Vagina (tissue), 2 donors: Measurements from ENCODE around the gene GMNN. TPM values are rescaled to one million over a fixed set of nuclear protein-coding genes. Genes with fewer than 3 reads are reported as not detected.

Source experiments
- DNase-seq, 2 donors: peaks; one replicate each; pipeline ENCODE4 v3.0.0-alpha.2; 2017; ENCODE audit errors: extremely low spot score in 2 of 2
- H3K27ac ChIP-seq: fragments of 200-600 bp; sonication (generic); one replicate; pipeline ENCODE4 v1.5.1; 2019
- H3K27me3 ChIP-seq: fragments of 200-600 bp; sonication (generic); one replicate; pipeline ENCODE4 v1.5.1; 2019
- H3K36me3 ChIP-seq, 2 donors: fragments of 200-600 bp; sonication (generic); one replicate each; pipeline ENCODE4 v1.5.1; 2017 to 2019
- H3K4me1 ChIP-seq: fragments of 200-600 bp; sonication (generic); one replicate; pipeline ENCODE4 v1.5.1; 2019
- H3K4me3 ChIP-seq, 2 donors: fragments of 200-600 bp; sonication (generic); 1 replicate in 1 of 2; 2 replicates in 1 of 2; pipeline ENCODE4 v1.5.1; 2016 to 2019
- H3K9me3 ChIP-seq: fragments of 200-600 bp; sonication (generic); one replicate; pipeline ENCODE4 v1.5.1; 2019
- CTCF ChIP-seq, 3 experiments: fragments of 450-650 bp in 2 of 3; fragments of 200-600 bp in 1 of 3; sonication (generic) in 1 of 3; IDR thresholded peaks; one replicate each; pipeline ENCODE4 v1.5.1; 2017 to 2019; ENCODE audit warnings: antibody characterized with exemption in 3 of 3, mild to moderate bottlenecking in 2 of 3, moderate library complexity in 2 of 3
- POLR2A ChIP-seq, 2 donors: fragments of 450-650 bp; IDR thresholded peaks; one replicate each; pipeline ENCODE4 v1.6.1; 2017; ENCODE audit warnings: antibody characterized with exemption in 2 of 2, mild to moderate bottlenecking in 2 of 2, moderate library complexity in 2 of 2
- POLR2AphosphoS5 ChIP-seq, 2 donors: sonication (generic); formaldehyde crosslinking; IDR thresholded peaks; one replicate each; pipeline ENCODE4 v1.9.0; 2017; ENCODE audit warnings: antibody characterized with exemption in 2 of 2, mild to moderate bottlenecking in 2 of 2, low read depth in 1 of 2; ENCODE audit not compliant: insufficient read depth in 1 of 2
- intact Hi-C: fragments of 100-400 bp; cut with DNase I; formaldehyde crosslinking; loops from one replicate; pipeline ENCODE4 v1.15.1; 2023
- total RNA-seq: library from RNA; depleted of rRNA; stranded (reverse); fragments of >200 nt; gene quantifications from one replicate; pipeline ENCODE4 v1.2.3, GENCODE V29; 2016

GMNN gene
- total RNA-seq, 1 donor from 2014 or later, result 13.5 TPM

DNA sequence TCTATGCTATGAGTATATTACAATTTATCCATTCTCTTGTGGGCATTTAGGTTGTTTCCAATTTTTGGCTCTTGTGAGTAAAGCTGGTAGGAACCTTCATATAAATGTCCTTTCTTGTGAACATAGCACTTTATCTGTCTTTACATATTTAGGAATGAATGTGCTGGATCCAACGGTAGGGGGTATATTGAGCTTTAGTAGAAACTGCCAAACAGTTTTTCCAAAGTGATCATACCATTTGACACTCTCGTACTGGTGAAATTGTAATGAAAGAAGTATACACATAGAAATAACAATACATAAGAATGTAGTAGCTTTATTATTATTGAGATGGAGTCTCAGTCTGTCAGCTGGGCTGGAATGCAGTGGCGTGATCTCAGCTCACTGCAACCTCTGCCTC lies 54.9 kb downstream of the GMNN start:
- Histone ChIP-seq H3K4me3 (no peak overlapping the region), H3K9me3 (no peaks in the 10 kb centered on the region), H3K27me3 (no peaks in the 10 kb centered on the region), H3K4me1 (peaks cover 21% of the 10 kb centered on the region), H3K27ac (no peak overlapping the region), H3K36me3 (peaks cover 0 to 15% of the 10 kb centered on the region in 2 donors)
- DNase-seq, result no peak
- intact Hi-C loops, result no loop called here
- TF ChIP-seq POLR2A (IDR thresholded peaks at IDR 0.05) (no peak), POLR2AphosphoS5 (IDR thresholded peaks at IDR 0.05; ENCODE audit: insufficient read depth in 1 of 2, low read depth in 1 of 2) (no peak), CTCF (IDR thresholded peaks at IDR 0.05) (no peak)

DNA sequence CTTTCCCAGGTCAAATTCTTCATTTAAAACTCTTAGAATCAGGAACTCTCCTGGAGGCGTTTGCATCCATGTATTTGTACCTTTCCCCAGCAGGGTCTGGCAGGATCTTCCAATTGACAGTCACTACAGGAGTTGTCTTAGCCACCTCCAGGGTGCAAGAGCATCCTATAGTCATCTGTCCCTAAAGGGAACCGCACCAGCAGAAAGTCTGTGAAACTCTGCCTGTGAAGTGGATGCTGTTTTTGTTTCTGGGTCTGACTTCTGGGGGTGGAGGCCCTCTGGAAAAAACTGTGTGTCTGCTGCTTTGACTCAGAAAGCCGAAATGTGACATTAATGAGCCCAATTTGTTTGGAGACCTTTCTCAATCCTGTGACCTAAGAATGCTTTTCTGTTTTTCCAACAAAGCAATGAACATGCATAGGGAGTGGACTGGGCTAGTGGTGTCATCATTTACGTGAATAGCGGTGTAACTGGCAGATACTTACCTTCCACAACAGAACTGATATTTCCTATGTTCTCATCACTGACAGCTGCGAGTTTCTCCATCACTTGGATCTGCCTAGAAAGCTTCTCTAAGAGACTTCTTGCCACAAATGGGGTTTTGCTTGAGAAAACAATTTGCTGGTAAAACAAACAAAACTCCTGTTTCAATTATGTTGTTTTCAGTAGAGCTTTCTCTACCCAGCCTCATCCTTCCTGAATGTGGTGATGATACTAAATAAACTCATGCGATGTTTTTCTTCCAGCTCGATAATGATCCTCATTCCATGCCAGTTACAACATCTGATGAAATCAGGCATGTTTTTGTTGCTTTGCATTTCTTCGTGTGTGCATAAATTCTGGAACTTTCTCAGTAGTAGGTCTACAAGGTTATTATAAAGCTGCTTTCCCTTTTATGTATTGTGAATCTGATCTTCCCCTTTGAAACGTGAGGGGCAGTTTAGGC lies 57.3 kb downstream of the GMNN start:
- no peaks in the 10 kb centered on the region for H3K9me3 ChIP-seq
- peaks cover 0 to 10% of the 10 kb centered on the region in 2 donors for H3K36me3 ChIP-seq
- intact Hi-C loops, result no loop called here
- no peak overlapping the region for H3K4me3 ChIP-seq
- H3K27me3 ChIP-seq, result no peaks in the 10 kb centered on the region
- peak overlapping the region; percentile 79 for H3K27ac ChIP-seq
- TF ChIP-seq POLR2A (IDR thresholded peaks at IDR 0.05), result no peak
- TF ChIP-seq POLR2AphosphoS5 (IDR thresholded peaks at IDR 0.05; ENCODE audit: insufficient read depth in 1 of 2, low read depth in 1 of 2), result peak; percentile 7 to 27
- TF ChIP-seq CTCF (IDR thresholded peaks at IDR 0.05), result no peak
- DNase-seq, result no peak
- peaks cover 36% of the 10 kb centered on the region for H3K4me1 ChIP-seq

- intact Hi-C loops, result no loop called here
- H3K36me3 ChIP-seq, result peaks cover 0 to 7% of the 10 kb centered on the region in 2 donors
Observed at GRCh38 chr6:24832794-24833193, 58.1 kb downstream of the GMNN start.

DNA sequence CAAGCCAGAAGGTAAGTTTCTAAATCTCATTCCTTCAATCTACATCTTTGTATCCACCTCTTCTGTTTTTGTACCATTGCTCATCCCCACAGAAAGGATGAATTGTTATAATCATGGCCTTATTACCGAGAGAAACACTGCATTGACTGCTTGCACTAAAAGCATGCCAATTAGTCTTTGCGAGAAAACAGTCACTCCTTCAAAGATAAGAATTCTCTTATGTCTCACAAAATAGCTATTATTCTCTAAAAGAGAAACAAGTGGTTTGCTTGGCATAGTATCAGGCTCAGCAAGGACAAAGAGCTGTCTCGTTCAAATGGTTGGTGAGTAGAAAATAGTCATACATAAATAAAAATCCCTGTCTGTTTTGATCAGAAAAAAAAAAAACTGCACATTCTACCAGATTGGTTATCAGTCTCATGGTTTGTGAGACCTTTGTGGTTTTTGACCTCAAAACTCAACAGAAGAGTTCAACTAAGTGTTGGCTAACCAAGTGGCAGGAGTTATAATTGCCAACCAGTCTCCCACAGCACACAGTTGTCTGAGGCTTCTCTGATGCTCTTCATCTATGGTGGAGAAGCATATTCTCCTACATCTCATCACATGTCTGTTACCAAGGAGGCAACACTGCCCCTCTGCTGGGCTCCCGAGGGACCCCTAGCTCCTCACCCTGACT lies 59.1 kb downstream of the GMNN start:
- Histone ChIP-seq H3K36me3 (peaks cover 0 to 7% of the 10 kb centered on the region in 2 donors), H3K4me1 (peaks cover 41% of the 10 kb centered on the region), H3K27ac (peak overlapping the region; percentile 79), H3K27me3 (no peaks in the 10 kb centered on the region), H3K9me3 (no peaks in the 10 kb centered on the region), H3K4me3 (no peak overlapping the region)
- intact Hi-C loops, result no loop called here
- no peak for TF ChIP-seq CTCF (IDR thresholded peaks at IDR 0.05)
- TF ChIP-seq POLR2A (IDR thresholded peaks at IDR 0.05), result no peak
- TF ChIP-seq POLR2AphosphoS5 (IDR thresholded peaks at IDR 0.05; ENCODE audit: insufficient read depth in 1 of 2, low read depth in 1 of 2), result no peak
- DNase-seq, result no peak

More at GRCh38 chr6:24832794-24833193, 58.1 kb downstream of the GMNN start:
- Histone ChIP-seq H3K4me1 (peaks cover 36% of the 10 kb centered on the region), H3K9me3 (no peaks in the 10 kb centered on the region), H3K27ac (peak overlapping the region; percentile 79), H3K27me3 (no peaks in the 10 kb centered on the region), H3K4me3 (no peak overlapping the region)
- DNase-seq, result no peak
- TF ChIP-seq CTCF (IDR thresholded peaks at IDR 0.05) (no peak), POLR2A (IDR thresholded peaks at IDR 0.05) (no peak), POLR2AphosphoS5 (IDR thresholded peaks at IDR 0.05; ENCODE audit: insufficient read depth in 1 of 2, low read depth in 1 of 2) (no peak)

Other genes starting within 250 kb of the GMNN start
- gene KIAA0319, start 128.7 kb upstream of the GMNN start, total RNA-seq, result 0.25 TPM
- gene TDP2, start 108.0 kb upstream of the GMNN start, total RNA-seq, result 28.7 TPM
- 4.4 TPM for gene ACOT13, start 107.9 kb upstream of the GMNN start, total RNA-seq
- 45.2 TPM for gene C6orf62, start 55.8 kb upstream of the GMNN start, total RNA-seq
- gene ARMH2, start 24.0 kb downstream of the GMNN start, total RNA-seq, result not detected
- gene RIPOR2, start 161.0 kb downstream of the GMNN start, total RNA-seq, result 19.4 TPM